Fibroblast of villous mesenchyme (primary cell): Measurements from ENCODE around the gene MZB1. TPM values are rescaled to one million over a fixed set of nuclear protein-coding genes. Genes with fewer than 3 reads are reported as not detected.

Source experiments
- DNase-seq: peaks from one replicate; pipeline ENCODE4 v3.0.0-alpha.2; 2010; ENCODE audit warnings: low read depth
- H3K4me3 ChIP-seq: 2 replicates; pipeline ENCODE4 v1.5.1; 2011; ENCODE audit warnings: low read depth, mild to moderate bottlenecking, low read length
- total RNA-seq: library from RNA; depleted of rRNA; stranded (reverse); fragments of >200 nt; gene quantifications from 2 replicates; pipeline ENCODE4 v1.2.3, GENCODE V29; 2012
- TF ChIP-seq, protein P1 (sequence below): IDR thresholded peaks from 2 replicates; pipeline ENCODE4 v1.5.1; 2012; ENCODE audit warnings: low read depth, mild to moderate bottlenecking, low read length; ENCODE audit not compliant: insufficient read depth

The MZB1 gene
- total RNA-seq, 1 donor, result 0.43 TPM

DNA sequence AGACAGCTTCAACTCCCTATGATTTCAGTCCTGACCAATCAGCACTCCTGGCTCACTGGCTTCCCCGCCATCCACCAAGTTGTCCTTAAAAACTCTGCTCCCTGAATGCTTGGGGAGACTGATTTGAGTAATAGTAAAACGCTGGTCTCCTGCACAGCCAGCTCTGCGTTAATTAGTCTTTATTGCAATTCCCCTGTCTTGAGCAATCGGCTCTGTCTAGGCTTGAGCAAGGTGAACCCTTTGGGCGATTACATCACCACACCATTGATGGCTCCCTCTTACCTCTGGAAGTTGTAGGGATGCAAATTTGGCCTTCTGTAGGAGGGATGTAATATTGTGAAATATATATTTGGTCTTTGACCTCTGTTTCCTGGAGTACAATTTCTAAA lies 3.7 kb downstream of the MZB1 start:
- TF ChIP-seq, protein P1, sequence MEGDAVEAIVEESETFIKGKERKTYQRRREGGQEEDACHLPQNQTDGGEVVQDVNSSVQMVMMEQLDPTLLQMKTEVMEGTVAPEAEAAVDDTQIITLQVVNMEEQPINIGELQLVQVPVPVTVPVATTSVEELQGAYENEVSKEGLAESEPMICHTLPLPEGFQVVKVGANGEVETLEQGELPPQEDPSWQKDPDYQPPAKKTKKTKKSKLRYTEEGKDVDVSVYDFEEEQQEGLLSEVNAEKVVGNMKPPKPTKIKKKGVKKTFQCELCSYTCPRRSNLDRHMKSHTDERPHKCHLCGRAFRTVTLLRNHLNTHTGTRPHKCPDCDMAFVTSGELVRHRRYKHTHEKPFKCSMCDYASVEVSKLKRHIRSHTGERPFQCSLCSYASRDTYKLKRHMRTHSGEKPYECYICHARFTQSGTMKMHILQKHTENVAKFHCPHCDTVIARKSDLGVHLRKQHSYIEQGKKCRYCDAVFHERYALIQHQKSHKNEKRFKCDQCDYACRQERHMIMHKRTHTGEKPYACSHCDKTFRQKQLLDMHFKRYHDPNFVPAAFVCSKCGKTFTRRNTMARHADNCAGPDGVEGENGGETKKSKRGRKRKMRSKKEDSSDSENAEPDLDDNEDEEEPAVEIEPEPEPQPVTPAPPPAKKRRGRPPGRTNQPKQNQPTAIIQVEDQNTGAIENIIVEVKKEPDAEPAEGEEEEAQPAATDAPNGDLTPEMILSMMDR, result no peak
- no peak for DNase-seq
- no peak overlapping the region for H3K4me3 ChIP-seq

DNA sequence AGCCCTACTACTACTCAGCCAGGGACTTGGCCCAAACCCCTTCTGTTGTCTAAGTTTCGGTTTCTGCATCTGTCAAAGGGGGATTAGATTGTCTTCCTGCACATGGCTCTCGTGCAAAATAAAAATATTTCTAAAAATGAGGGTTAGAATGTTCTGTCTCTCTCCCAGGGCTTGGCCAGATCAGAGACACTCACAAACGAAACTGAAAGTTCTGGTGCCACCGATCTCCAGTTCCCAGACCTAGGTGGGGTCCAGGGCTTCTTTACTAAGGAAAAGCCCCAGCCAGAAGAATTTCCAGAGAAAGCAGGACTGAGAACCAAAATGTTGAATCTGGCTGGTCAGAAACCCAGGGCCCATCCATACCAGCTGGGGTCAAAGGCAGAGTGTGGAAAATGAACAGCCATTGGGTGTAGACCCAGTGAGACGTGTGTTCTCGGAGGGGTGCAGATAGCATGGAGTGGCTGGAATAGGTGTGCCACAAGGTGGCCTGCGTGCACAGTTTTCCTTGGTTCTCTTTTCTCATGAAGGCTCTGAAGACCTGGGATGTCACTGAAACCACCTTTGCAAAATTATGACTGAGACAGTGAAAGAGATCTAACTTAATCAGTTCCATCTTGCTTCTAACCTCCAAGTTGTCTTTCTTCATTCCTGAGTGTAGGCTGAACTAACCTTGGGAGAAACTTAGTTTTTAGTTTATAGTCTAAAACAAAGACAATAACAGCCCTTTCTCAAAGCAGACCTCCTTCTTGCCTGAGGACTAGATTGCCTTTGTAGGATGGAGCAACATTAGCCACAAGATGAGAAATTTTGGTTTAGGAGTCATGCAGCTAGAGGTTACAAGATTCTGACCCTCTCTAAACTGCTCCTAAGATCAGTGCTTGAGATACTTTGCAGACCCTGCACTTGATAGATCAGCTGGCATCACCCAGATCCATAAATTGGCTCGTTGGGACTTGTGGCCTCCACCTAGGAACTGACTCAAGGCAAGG lies 4.4 kb downstream of the MZB1 start:
- TF ChIP-seq, protein P1, result peak; percentile 24
- peak; percentile 60 for DNase-seq
- H3K4me3 ChIP-seq, result peak overlapping the region; percentile 27

DNA sequence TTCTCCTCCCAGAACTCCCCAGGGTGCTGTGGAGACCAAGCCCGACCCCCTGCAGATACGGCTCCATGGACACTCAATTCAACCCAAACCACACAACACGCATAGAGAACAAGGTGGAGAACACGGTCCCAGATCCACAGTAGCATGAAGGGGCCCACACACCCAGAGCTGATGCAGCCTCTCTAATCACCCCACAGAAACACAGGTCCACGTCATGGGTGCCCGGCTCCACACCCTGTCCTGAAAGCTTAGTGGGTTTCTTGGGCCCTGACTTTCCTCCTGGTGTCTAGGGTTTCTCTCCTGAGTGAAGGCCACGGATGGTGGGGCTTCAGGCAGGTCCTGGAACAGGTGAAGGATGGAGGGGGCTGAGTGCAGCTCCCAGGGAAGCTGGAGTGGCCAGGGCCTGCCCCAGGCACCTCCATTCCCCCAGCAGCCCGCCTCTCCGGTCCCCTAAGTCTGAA lies 5.1 kb downstream of the MZB1 start:
- TF ChIP-seq, protein P1, result no peak
- no peak for DNase-seq
- H3K4me3 ChIP-seq, result peak overlapping the region; percentile 27

DNA sequence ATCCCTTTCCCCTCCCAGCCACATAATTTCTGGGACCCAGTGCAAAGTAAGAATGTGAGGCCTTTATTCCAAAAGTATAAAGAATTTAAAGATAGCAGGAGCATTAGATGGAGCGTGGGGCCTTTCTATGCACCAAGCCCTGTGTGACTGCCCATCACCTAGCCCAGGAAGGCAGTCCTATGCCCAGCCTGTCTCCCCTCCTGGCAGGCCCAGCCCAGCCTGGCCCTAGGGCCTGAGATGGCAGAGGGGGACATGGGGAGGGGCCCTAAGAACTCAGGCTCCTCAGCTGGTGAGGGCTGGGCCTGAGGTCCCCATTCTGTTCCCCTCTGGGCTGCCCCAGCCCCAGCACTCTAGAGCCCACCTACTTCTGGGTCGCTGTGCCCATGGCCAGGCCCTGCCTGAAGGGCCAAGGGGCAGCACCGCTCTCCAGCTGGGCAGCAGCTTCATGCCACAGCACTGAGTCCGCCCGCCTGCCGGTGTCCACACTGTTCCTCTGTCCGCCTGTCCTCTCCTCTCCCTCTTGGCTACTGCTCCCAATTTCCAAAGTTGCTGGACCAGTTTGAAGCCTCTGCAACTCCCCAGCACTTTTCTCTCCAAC lies 5.6 kb downstream of the MZB1 start:
- no peak for DNase-seq
- TF ChIP-seq, protein P1, result no peak
- no peak overlapping the region for H3K4me3 ChIP-seq

DNA sequence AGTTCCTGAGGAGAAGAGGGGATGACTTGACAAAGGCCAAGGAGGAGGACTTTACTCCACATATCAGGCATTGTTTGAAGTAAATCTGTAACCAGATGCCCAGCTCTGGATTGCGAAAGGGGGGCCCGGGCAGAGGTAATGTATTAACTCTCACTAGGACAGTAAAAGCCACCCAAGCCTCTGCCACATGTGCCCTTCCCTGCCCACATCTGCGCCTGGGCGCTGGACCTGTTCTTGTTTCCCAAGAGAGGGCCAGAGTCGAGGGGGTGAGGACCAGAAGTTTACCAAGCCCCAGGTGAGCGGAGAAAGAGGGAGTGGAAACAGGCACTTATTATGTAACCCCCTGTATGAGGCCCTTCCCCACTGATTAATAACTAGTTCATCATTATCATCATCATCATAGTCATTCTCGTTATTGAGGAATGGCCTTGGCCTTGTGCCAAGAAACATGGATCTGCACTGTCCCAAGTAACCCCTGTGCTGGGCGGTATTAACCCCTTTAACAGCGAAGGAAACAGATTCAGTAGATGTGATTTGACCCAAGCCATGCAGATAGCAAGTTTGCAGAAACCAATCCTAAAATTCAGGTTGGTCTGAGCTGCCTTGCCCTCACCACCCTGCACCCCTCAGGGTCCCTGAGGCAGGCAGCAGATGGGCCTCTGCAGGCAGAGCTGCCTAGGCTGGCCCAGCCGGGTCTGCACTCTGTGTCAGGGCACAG lies 6.3 kb downstream of the MZB1 start, which contains the start of gene SLC23A1:
Gene SLC23A1, minus strand, starts transcription at position 23 of the 718 bp plus-strand sequence. CDS start 44 bp downstream, outside the sequence.
- peak; percentile 53 for DNase-seq
- H3K4me3 ChIP-seq, result no peak within 1 kb of the TSS
- TF ChIP-seq, protein P1, result no peak

- no peak for DNase-seq
- TF ChIP-seq, protein P1, result no peak
- H3K4me3 ChIP-seq, result no peak overlapping the region
Measured at GRCh38 chr5:139382807-139383206, 6.9 kb downstream of the MZB1 start.
